Loucy (cell line): ENCODE measurements around the gene SLC23A2.
"Not testable (repeated sequence)": the region's sequence is repeated elsewhere in the genome, so short reads cannot be mapped to it uniquely, and the experiment has no call there.

Experiments
- H2AFZ ChIP-seq: fragments of 200-600 bp; sonication (generic); 2 replicates; pipeline ENCODE4 v1.6.0; 2016; ENCODE audit warnings: antibody characterized with exemption, mild to moderate bottlenecking, low read length, moderate library complexity
- H3F3A ChIP-seq: fragments of 200-600 bp; 2 replicates; pipeline ENCODE4 v1.6.0; 2016; ENCODE audit warnings: antibody characterized with exemption, low read depth, mild to moderate bottlenecking
- H3K27me3 ChIP-seq: fragments of 200-600 bp; sonication (generic); 2 replicates; pipeline ENCODE4 v1.6.1; 2014; ENCODE audit warnings: low read length, mild to moderate bottlenecking; ENCODE audit not compliant: insufficient read depth, poor library complexity, severe bottlenecking
- H3K36me3 ChIP-seq: fragments of 200-600 bp; sonication (generic); 2 replicates; pipeline ENCODE4 v1.6.1; 2016; ENCODE audit warnings: low read length; ENCODE audit not compliant: insufficient read depth
- H3K4me1 ChIP-seq: fragments of 200-600 bp; sonication (generic); 2 replicates; pipeline ENCODE4 v1.5.1; 2014; ENCODE audit warnings: low read length, mild to moderate bottlenecking; ENCODE audit not compliant: insufficient read depth, poor library complexity, severe bottlenecking
- H3K4me2 ChIP-seq: fragments of 200-600 bp; sonication (generic); 2 replicates; pipeline ENCODE4 v1.6.0; 2014; ENCODE audit warnings: antibody characterized with exemption, low read length, low read depth, mild to moderate bottlenecking; ENCODE audit not compliant: poor library complexity, severe bottlenecking
- H3K4me3 ChIP-seq: fragments of 200-600 bp; sonication (generic); 2 replicates; pipeline ENCODE4 v1.5.1; 2014; ENCODE audit warnings: low read length, mild to moderate bottlenecking, mixed read lengths; ENCODE audit not compliant: poor library complexity, severe bottlenecking
- H3K79me2 ChIP-seq: fragments of 200-600 bp; sonication (generic); 2 replicates; pipeline ENCODE4 v1.6.1; 2014; ENCODE audit warnings: low read length; ENCODE audit not compliant: insufficient read depth
- H3K9ac ChIP-seq: fragments of 200-600 bp; sonication (generic); 2 replicates; pipeline ENCODE4 v1.6.0; 2014; ENCODE audit warnings: mild to moderate bottlenecking, low read depth, low read length, moderate library complexity; ENCODE audit not compliant: poor library complexity, severe bottlenecking
- H3K9me2 ChIP-seq: fragments of 200-600 bp; sonication (generic); replicated peaks from 2 replicates; pipeline ENCODE4 v1.6.1; 2016; ENCODE audit warnings: low read depth, low read length, mixed read lengths
- H3K9me3 ChIP-seq: fragments of 200-600 bp; sonication (generic); 2 replicates; pipeline ENCODE4 v1.6.1; 2014; ENCODE audit warnings: mild to moderate bottlenecking, antibody characterized with exemption, low read length, low read depth; ENCODE audit not compliant: insufficient read depth
- H4K20me1 ChIP-seq: fragments of 200-600 bp; sonication (generic); 2 replicates; pipeline ENCODE4 v1.6.0; 2014; ENCODE audit warnings: antibody characterized with exemption, low read length, mild to moderate bottlenecking; ENCODE audit not compliant: insufficient read depth, poor library complexity, severe bottlenecking
- CTCF ChIP-seq: fragments of 200-600 bp; sonication (generic); conservative IDR thresholded peaks from 2 replicates; pipeline ENCODE4 v1.5.1; 2014; ENCODE audit warnings: mild to moderate bottlenecking, antibody characterized with exemption, low read length
- EZH2phosphoT487 ChIP-seq: fragments of 200-600 bp; IDR thresholded peaks from 2 replicates; pipeline ENCODE4 v1.6.1; 2018; ENCODE audit warnings: antibody characterized with exemption, mild to moderate bottlenecking, moderate library complexity, borderline replicate concordance

SLC23A2 gene

GRCh38 chr20:4982281-4982680 is 19.0 kb downstream of the SLC23A2 start:
- H3K79me2 ChIP-seq: peaks cover 71% of the 10 kb centered on the region

GRCh38 chr20:4979841-4980410 is 21.4 kb downstream of the SLC23A2 start:
- no peak overlapping the region for H2AFZ ChIP-seq
- no peak overlapping the region for H3K4me2 ChIP-seq
- no peaks in the 10 kb centered on the region for H3K9me3 ChIP-seq
- TF ChIP-seq CTCF (no peak), EZH2phosphoT487 (no peak)
- H3K9me2 ChIP-seq: no peaks in the 10 kb centered on the region
- H4K20me1 ChIP-seq: no peaks in the 10 kb centered on the region
- no peaks in the 10 kb centered on the region for H3K36me3 ChIP-seq
- peaks cover 57% of the 10 kb centered on the region for H3K79me2 ChIP-seq
- H3K9ac ChIP-seq: no peak overlapping the region
- H3K4me1 ChIP-seq: no peaks in the 10 kb centered on the region
- H3K27me3 ChIP-seq: no peaks in the 10 kb centered on the region
- H3K4me3 ChIP-seq: no peak overlapping the region
- no peaks in the 10 kb centered on the region for H3F3A ChIP-seq

More at GRCh38 chr20:4982281-4982680, 19.0 kb downstream of the SLC23A2 start:
- H3K9me2 ChIP-seq: no peaks in the 10 kb centered on the region
- H3K36me3 ChIP-seq: no peaks in the 10 kb centered on the region
- H3K9me3 ChIP-seq: no peaks in the 10 kb centered on the region
- peaks cover 6% of the 10 kb centered on the region for H4K20me1 ChIP-seq
- no peak overlapping the region for H3K4me2 ChIP-seq
- no peak overlapping the region for H3K9ac ChIP-seq
- no peaks in the 10 kb centered on the region for H3K4me1 ChIP-seq
- H3F3A ChIP-seq: no peaks in the 10 kb centered on the region
- no peak overlapping the region for H3K4me3 ChIP-seq
- H3K27me3 ChIP-seq: no peaks in the 10 kb centered on the region
- TF ChIP-seq CTCF (no peak), EZH2phosphoT487 (no peak)
- no peak overlapping the region for H2AFZ ChIP-seq

GRCh38 chr20:4978050-4978918 is 23.0 kb downstream of the SLC23A2 start:
- peaks cover 51% of the 10 kb centered on the region for H3K79me2 ChIP-seq
- no peak overlapping the region for H3K4me3 ChIP-seq
- no peaks in the 10 kb centered on the region for H3F3A ChIP-seq
- no peak overlapping the region for H3K4me2 ChIP-seq
- H3K36me3 ChIP-seq: no peaks in the 10 kb centered on the region
- H3K9me3 ChIP-seq: no peaks in the 10 kb centered on the region
- H2AFZ ChIP-seq: no peak overlapping the region
- H3K9ac ChIP-seq: no peak overlapping the region
- no peaks in the 10 kb centered on the region for H4K20me1 ChIP-seq
- no peaks in the 10 kb centered on the region for H3K9me2 ChIP-seq
- TF ChIP-seq CTCF (no peak), EZH2phosphoT487 (no peak)
- H3K4me1 ChIP-seq: peaks cover 6% of the 10 kb centered on the region
- no peaks in the 10 kb centered on the region for H3K27me3 ChIP-seq

GRCh38 chr20:4976014-4976413 is 25.3 kb downstream of the SLC23A2 start:
- H3K36me3 ChIP-seq, H4K20me1 ChIP-seq, H3K9ac ChIP-seq, H3F3A ChIP-seq, H3K4me2 ChIP-seq, H3K9me3 ChIP-seq, H3K4me3 ChIP-seq, H3K27me3 ChIP-seq, H3K4me1 ChIP-seq, H3K9me2 ChIP-seq, H2AFZ ChIP-seq: not testable (repeated sequence)
- peaks cover 51% of the 10 kb centered on the region for H3K79me2 ChIP-seq
